ENCODE results near the gene SLC16A9. TPM values are rescaled to one million over a fixed set of nuclear protein-coding genes. Genes with fewer than 3 reads are reported as not detected.

The SLC16A9 gene
- total RNA-seq, 4 donors from 2014 or later: 0.33 to 0.86 (median 0.45) TPM; not detected in 1

DNA sequence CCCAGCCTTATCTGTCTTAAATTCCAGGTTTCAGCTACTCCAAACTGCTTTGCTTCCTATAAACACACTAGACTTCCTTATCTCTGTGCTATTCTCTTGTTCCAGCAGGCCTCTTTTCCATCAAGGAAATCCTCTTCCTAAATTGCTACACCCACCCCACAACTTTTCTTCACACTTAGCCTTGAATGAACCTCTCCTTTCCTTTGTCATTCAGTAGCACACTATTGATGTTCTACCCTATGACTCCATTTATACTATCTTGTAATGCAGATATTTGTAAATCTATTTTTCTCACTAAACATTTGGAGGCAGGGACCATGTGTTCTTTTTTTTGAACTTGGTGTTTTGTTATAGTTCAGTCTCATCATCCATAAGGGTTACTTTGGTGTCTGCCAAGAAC lies 3.7 kb downstream of the SLC16A9 start:
- Histone ChIP-seq H3K4me3 (no peak overlapping the region), H3K27ac (replicated peaks in 1 of 4) (no peak overlapping the region), H3K4me1 (peaks cover 8 to 23% (median 17%) of the 10 kb centered on the region in 4 donors), H3K9me3 (no peaks in the 10 kb centered on the region), H3K27me3 (peaks cover 0 to 9% (median 0%) of the 10 kb centered on the region in 4 donors), H3K36me3 (no peaks in the 10 kb centered on the region)
- intact Hi-C loops (cut with DNase I): no loop called here
- TF ChIP-seq CTCF (IDR thresholded peaks at IDR 0.05) (no peak), EP300 (IDR thresholded peaks at IDR 0.05) (no peak), POLR2A (IDR thresholded peaks at IDR 0.05; ENCODE audit: low read depth) (no peak), POLR2AphosphoS5 (IDR thresholded peaks at IDR 0.05) (no peak)
- DNase-seq (ENCODE audit: extremely low spot score): no peak

DNA sequence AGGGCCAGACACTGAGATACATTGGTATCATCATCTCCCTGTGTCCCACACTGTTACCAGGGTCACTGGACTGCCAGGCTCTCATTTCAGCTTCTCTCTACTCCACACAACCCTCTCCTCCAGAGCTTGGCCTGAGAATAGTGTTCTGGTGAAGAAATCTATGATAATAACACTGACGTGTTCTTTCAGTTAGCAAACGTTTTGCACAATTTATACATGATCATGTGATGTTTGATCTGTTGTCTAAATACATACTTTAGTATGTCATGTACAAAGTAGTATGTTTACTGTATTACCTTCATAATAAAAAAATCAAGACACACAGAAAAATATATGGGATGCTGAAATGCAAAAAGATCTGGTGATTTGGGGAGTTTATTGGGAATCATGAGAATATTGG lies 5.0 kb downstream of the SLC16A9 start:
- H3K27ac ChIP-seq (replicated peaks in 1 of 4): no peak overlapping the region
- H3K4me3 ChIP-seq: no peak overlapping the region
- TF ChIP-seq CTCF (IDR thresholded peaks at IDR 0.05) (no peak), POLR2A (IDR thresholded peaks at IDR 0.05; ENCODE audit: low read depth) (no peak), EP300 (IDR thresholded peaks at IDR 0.05) (no peak), POLR2AphosphoS5 (IDR thresholded peaks at IDR 0.05) (no peak)
- peaks cover 8 to 12% (median 11%) of the 10 kb centered on the region in 4 donors for H3K4me1 ChIP-seq
- 61% methylated on average over 2 of the region's 2 CpGs for WGBS
- no peak for DNase-seq (ENCODE audit: extremely low spot score)
- intact Hi-C loops (cut with DNase I): no loop called here
- no peaks in the 10 kb centered on the region for H3K36me3 ChIP-seq
- no peaks in the 10 kb centered on the region for H3K9me3 ChIP-seq
- peaks cover 0 to 9% (median 0%) of the 10 kb centered on the region in 4 donors for H3K27me3 ChIP-seq

- TF ChIP-seq POLR2A (IDR thresholded peaks at IDR 0.05; ENCODE audit: low read depth): no peak
- no peak for TF ChIP-seq EP300 (IDR thresholded peaks at IDR 0.05)
- no peak for TF ChIP-seq CTCF (IDR thresholded peaks at IDR 0.05)
- TF ChIP-seq POLR2AphosphoS5 (IDR thresholded peaks at IDR 0.05): no peak
- peaks cover 0 to 4% (median 0%) of the 10 kb centered on the region in 4 donors for H3K27me3 ChIP-seq
- WGBS: 89% methylated on average over 4 of the region's 4 CpGs
Observed at GRCh38 chr10:59702347-59702746, 7.3 kb downstream of the SLC16A9 start.

GRCh38 chr10:59700709-59701108 lies 8.9 kb downstream of the SLC16A9 start:
- Histone ChIP-seq H3K27ac (replicated peaks in 1 of 4) (no peak overlapping the region), H3K36me3 (no peaks in the 10 kb centered on the region), H3K27me3 (no peaks in the 10 kb centered on the region), H3K9me3 (no peaks in the 10 kb centered on the region), H3K4me1 (no peaks in the 10 kb centered on the region), H3K4me3 (no peak overlapping the region)
- intact Hi-C loops (cut with DNase I): no loop called here
- no peak for DNase-seq (ENCODE audit: extremely low spot score)
- 69% methylated on average over 4 of the region's 4 CpGs for WGBS
- TF ChIP-seq CTCF (IDR thresholded peaks at IDR 0.05) (no peak), POLR2AphosphoS5 (IDR thresholded peaks at IDR 0.05) (no peak), POLR2A (IDR thresholded peaks at IDR 0.05; ENCODE audit: low read depth) (no peak)

More at GRCh38 chr10:59702347-59702746, 7.3 kb downstream of the SLC16A9 start:
- no peak overlapping the region for H3K4me3 ChIP-seq
- intact Hi-C loops (cut with DNase I): no loop called here
- H3K4me1 ChIP-seq: no peaks in the 10 kb centered on the region
- no peak overlapping the region for H3K27ac ChIP-seq (replicated peaks in 1 of 4)
- DNase-seq (ENCODE audit: extremely low spot score): no peak
- H3K9me3 ChIP-seq: no peaks in the 10 kb centered on the region
- no peaks in the 10 kb centered on the region for H3K36me3 ChIP-seq

DNA sequence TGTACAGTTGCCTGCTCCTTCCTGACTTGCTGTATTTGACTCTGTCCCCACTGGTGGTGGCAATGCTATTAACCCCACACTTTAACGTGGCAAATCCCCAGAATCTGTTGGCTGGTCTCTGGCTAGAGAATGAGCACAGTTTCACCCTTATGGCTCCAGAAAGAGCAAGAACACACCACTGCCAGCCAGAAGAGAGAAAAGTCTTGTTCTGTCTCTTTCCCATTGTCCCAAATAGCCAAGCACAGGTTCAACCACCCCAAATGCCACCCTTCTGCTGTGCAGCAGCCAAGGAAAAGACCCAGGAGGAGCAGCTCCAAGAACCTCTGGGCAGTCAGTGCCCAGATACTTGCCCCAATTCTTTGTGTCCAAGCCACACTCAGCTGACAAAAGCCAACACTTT lies 11.3 kb downstream of the SLC16A9 start:
- no peaks in the 10 kb centered on the region for H3K36me3 ChIP-seq
- TF ChIP-seq POLR2AphosphoS5 (IDR thresholded peaks at IDR 0.05) (no peak), EP300 (IDR thresholded peaks at IDR 0.05) (no peak), POLR2A (IDR thresholded peaks at IDR 0.05; ENCODE audit: low read depth) (no peak), CTCF (IDR thresholded peaks at IDR 0.05) (no peak)
- no peak overlapping the region for H3K4me3 ChIP-seq
- no peaks in the 10 kb centered on the region for H3K9me3 ChIP-seq
- no peaks in the 10 kb centered on the region for H3K27me3 ChIP-seq
- DNase-seq (ENCODE audit: extremely low spot score): no peak
- H3K4me1 ChIP-seq: no peaks in the 10 kb centered on the region
- no peak overlapping the region for H3K27ac ChIP-seq (replicated peaks in 1 of 4)
- 83% methylated on average over 1 of the region's 1 CpG for WGBS
- intact Hi-C loops (cut with DNase I): no loop called here

All from esophagus muscularis mucosa (tissue), 4 donors.